ENCODE measurements around the gene WDPCP.

The WDPCP gene

DNA sequence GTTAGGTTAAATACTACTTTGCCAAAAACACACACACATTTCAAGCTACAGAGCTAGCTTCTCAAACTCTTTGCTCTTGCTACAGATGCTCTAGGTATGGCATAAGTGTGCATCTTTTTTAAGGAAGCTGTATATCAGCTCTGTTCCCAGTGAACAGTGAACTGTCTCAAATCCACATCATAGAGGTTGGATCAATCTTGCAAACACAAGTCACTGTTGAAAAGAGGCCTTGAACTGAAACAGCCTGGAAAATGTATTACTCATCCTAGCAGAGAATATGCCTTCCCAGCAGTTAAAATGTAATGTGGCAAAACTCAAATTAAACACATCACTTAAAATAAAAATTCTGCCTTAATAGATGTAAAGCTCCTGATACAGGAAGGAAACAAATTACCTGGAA is 151.8 kb downstream of the WDPCP start:
- TF ChIP-seq, protein P1, sequence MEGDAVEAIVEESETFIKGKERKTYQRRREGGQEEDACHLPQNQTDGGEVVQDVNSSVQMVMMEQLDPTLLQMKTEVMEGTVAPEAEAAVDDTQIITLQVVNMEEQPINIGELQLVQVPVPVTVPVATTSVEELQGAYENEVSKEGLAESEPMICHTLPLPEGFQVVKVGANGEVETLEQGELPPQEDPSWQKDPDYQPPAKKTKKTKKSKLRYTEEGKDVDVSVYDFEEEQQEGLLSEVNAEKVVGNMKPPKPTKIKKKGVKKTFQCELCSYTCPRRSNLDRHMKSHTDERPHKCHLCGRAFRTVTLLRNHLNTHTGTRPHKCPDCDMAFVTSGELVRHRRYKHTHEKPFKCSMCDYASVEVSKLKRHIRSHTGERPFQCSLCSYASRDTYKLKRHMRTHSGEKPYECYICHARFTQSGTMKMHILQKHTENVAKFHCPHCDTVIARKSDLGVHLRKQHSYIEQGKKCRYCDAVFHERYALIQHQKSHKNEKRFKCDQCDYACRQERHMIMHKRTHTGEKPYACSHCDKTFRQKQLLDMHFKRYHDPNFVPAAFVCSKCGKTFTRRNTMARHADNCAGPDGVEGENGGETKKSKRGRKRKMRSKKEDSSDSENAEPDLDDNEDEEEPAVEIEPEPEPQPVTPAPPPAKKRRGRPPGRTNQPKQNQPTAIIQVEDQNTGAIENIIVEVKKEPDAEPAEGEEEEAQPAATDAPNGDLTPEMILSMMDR (IDR thresholded peaks at IDR 0.05; ENCODE audit: low read depth, low read length, missing control alignments): no peak
- no peak overlapping the region for H3K4me3 ChIP-seq (ENCODE audit: low read depth, low read length)
- DNase-seq (ENCODE audit: low read depth): no peak
- in situ Hi-C loops (cut with HindIII; ENCODE audit: low sequenced_read_pairs): no loop called here

GRCh38 chr2:63435070-63435469 is 153.2 kb downstream of the WDPCP start:
- DNase-seq (ENCODE audit: low read depth): no peak
- no peak overlapping the region for H3K4me3 ChIP-seq (ENCODE audit: low read depth, low read length)
- in situ Hi-C loops (cut with HindIII; ENCODE audit: low sequenced_read_pairs): no loop called here
- TF ChIP-seq, protein P1 (IDR thresholded peaks at IDR 0.05; ENCODE audit: low read depth, low read length, missing control alignments): no peak

GRCh38 chr2:63434024-63435001 is 154.0 kb downstream of the WDPCP start:
- H3K4me3 ChIP-seq (ENCODE audit: low read depth, low read length): no peak overlapping the region
- DNase-seq (ENCODE audit: low read depth): no peak
- TF ChIP-seq, protein P1 (IDR thresholded peaks at IDR 0.05; ENCODE audit: low read depth, low read length, missing control alignments): no peak
- in situ Hi-C loops (cut with HindIII; ENCODE audit: low sequenced_read_pairs): no loop called here

- in situ Hi-C loops (cut with HindIII; ENCODE audit: low sequenced_read_pairs): no loop called here
- TF ChIP-seq, protein P1 (IDR thresholded peaks at IDR 0.05; ENCODE audit: low read depth, low read length, missing control alignments): no peak
- H3K4me3 ChIP-seq (ENCODE audit: low read depth, low read length): no peak overlapping the region
- DNase-seq (ENCODE audit: low read depth): no peak
Measured at GRCh38 chr2:63432373-63432772, 155.9 kb downstream of the WDPCP start.

DNA sequence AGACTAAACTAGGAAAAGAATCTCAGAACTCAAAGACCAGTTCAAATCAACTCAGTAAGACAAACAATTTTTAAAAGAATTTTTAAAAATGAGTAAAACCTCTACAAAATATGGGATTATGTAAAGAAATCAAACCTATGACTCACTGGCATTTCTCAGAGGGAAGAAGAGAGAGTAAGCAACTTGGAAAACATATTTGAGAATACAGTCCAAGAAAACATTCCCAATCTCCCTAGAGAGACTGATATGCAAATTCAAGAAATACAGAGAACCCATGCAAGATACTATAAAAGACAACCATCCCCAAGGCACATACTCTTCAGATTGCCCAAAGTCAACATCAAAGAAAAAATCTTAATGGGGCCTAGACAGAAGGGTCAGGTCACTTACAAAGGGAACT is 162.7 kb downstream of the WDPCP start:
- in situ Hi-C loops (cut with HindIII; ENCODE audit: low sequenced_read_pairs): no loop called here
- no peak overlapping the region for H3K4me3 ChIP-seq (ENCODE audit: low read depth, low read length)
- TF ChIP-seq, protein P1 (IDR thresholded peaks at IDR 0.05; ENCODE audit: low read depth, low read length, missing control alignments): no peak
- DNase-seq (ENCODE audit: low read depth): no peak

GRCh38 chr2:63425079-63425416 is 163.2 kb downstream of the WDPCP start:
- in situ Hi-C loops (cut with HindIII; ENCODE audit: low sequenced_read_pairs): no loop called here
- TF ChIP-seq, protein P1 (IDR thresholded peaks at IDR 0.05; ENCODE audit: low read depth, low read length, missing control alignments): no peak
- no peak for DNase-seq (ENCODE audit: low read depth)
- H3K4me3 ChIP-seq (ENCODE audit: low read depth, low read length): no peak overlapping the region
